ENCODE results near the gene CD300LB.
"Not testable (repeated sequence)": the region's sequence is repeated elsewhere in the genome, so short reads cannot be mapped to it uniquely, and the experiment has no call there.

Gene CD300LB

GRCh38 chr17:74514632-74515334 is 16.5 kb downstream of the CD300LB start:
- no peak overlapping the region for H3K4me3 ChIP-seq (replicated peaks in 1 of 2; ENCODE audit: low read depth in 2 of 2, low read length in 2 of 2)
- TF ChIP-seq, protein P1, sequence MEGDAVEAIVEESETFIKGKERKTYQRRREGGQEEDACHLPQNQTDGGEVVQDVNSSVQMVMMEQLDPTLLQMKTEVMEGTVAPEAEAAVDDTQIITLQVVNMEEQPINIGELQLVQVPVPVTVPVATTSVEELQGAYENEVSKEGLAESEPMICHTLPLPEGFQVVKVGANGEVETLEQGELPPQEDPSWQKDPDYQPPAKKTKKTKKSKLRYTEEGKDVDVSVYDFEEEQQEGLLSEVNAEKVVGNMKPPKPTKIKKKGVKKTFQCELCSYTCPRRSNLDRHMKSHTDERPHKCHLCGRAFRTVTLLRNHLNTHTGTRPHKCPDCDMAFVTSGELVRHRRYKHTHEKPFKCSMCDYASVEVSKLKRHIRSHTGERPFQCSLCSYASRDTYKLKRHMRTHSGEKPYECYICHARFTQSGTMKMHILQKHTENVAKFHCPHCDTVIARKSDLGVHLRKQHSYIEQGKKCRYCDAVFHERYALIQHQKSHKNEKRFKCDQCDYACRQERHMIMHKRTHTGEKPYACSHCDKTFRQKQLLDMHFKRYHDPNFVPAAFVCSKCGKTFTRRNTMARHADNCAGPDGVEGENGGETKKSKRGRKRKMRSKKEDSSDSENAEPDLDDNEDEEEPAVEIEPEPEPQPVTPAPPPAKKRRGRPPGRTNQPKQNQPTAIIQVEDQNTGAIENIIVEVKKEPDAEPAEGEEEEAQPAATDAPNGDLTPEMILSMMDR (IDR thresholded peaks at IDR 0.05; ENCODE audit: low read depth, low read length): no peak
- no peak for DNase-seq (ENCODE audit: low read depth in 2 of 2)

DNA sequence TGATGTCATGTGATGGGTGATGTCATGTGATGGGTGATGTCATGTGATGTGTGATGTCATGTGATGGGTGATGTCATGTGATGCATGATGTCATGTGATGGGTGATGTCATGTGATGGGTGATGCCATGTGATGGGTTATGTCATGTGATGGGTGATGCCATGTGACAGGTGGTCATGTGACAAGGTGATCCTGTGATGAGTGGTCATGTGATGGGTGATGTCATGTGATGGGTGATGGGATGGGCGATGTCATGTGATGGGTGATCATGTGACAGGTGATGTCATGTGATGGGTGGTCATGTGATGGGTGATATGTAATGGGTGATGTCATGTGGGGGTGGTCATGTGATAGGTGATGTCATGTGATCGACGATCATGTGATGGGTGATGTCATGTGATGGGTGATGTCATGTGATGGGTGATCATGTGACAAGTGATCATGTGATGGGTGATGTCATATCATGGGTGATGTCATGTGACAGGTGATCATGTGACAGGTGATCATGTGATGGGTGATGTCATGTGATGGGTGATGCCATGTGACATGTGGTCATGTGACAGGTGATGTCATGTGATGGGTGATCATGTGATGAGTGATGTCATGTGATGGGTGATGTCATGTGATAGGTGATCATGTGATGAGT is 17.2 kb downstream of the CD300LB start:
- DNase-seq (ENCODE audit: low read depth in 2 of 2): peak; percentile 36 to 65
- TF ChIP-seq, protein P1 (IDR thresholded peaks at IDR 0.05; ENCODE audit: low read depth, low read length): no peak
- no peak overlapping the region for H3K4me3 ChIP-seq (replicated peaks in 1 of 2; ENCODE audit: low read depth in 2 of 2, low read length in 2 of 2)

DNA sequence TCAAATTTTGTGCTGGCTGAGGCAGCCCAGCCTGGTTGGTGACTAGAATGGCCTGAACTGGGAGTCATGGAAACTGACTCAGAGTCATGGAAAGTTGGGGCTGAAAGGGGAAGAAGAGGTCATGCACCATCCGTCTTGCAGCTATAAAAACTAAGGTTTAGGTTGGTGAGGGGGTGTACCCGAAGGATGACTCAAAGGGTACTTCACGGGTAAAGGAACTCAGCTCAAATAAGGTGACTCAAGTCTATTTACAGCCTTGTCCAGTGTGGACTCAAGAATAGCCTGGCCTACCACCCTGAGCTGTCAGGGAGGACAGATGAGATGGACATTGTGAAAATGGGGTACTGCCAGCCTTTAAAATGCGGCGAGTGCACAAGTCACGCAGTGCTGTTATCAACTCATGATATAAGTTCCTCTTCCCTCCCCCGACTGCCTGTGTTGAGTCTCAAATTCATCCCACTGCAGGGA is 18.6 kb downstream of the CD300LB start:
- no peak overlapping the region for H3K4me3 ChIP-seq (replicated peaks in 1 of 2; ENCODE audit: low read depth in 2 of 2, low read length in 2 of 2)
- peak; percentile 2 to 29 for DNase-seq (ENCODE audit: low read depth in 2 of 2)
- TF ChIP-seq, protein P1 (IDR thresholded peaks at IDR 0.05; ENCODE audit: low read depth, low read length): no peak

GRCh38 chr17:74512036-74512435 is 19.2 kb downstream of the CD300LB start:
- TF ChIP-seq, protein P1 (IDR thresholded peaks at IDR 0.05; ENCODE audit: low read depth, low read length): no peak
- H3K4me3 ChIP-seq (replicated peaks in 1 of 2; ENCODE audit: low read depth in 2 of 2, low read length in 2 of 2): no peak overlapping the region
- peak; percentile 9 to 58 for DNase-seq (ENCODE audit: low read depth in 2 of 2)

DNA sequence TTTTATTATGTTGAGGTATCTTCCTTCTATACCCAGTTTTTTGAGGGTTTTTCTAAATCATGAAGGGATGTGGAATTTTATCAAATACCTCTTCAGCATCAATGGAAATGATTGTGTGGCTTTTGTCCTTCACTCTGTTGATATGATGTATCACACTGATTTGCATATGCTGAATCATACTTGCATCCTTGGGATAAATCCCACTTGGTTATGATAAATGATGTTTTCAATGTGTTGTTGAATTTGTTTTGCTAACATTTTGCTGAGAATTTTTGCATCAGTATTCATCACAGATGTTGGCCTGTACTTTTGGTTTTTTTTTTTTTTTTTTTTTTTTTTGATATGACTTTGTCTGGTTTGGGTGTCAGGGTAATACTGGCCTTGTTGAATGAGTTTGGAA is 23.1 kb downstream of the CD300LB start:
- no peak overlapping the region for H3K4me3 ChIP-seq (replicated peaks in 1 of 2; ENCODE audit: low read depth in 2 of 2, low read length in 2 of 2)
- TF ChIP-seq, protein P1 (IDR thresholded peaks at IDR 0.05; ENCODE audit: low read depth, low read length): no peak
- no peak for DNase-seq (ENCODE audit: low read depth in 2 of 2)

- peak in 1 of 2 donors; percentile 35 for DNase-seq (ENCODE audit: low read depth in 2 of 2)
- not testable (repeated sequence) for H3K4me3 ChIP-seq (replicated peaks in 1 of 2; ENCODE audit: low read depth in 2 of 2, low read length in 2 of 2)
Measured at GRCh38 chr17:74503949-74504348, 27.3 kb downstream of the CD300LB start.

GRCh38 chr17:74502861-74503260 is 28.4 kb downstream of the CD300LB start:
- DNase-seq (ENCODE audit: low read depth in 2 of 2): no peak
- no peak overlapping the region for H3K4me3 ChIP-seq (replicated peaks in 1 of 2; ENCODE audit: low read depth in 2 of 2, low read length in 2 of 2)
- TF ChIP-seq, protein P1 (IDR thresholded peaks at IDR 0.05; ENCODE audit: low read depth, low read length): no peak
